B cell (primary cell): ENCODE data around the gene CAMK2B. TPM values are rescaled to one million over a fixed set of nuclear protein-coding genes. Genes with fewer than 3 reads are reported as not detected.

Source experiments
- ATAC-seq: fragments of 200-7000 bp; cut with Tn5 transposase; one replicate; pipeline ENCODE4 v1.10.0; 2021; ENCODE audit warnings: low read depth, mild to moderate bottlenecking, moderate number of reproducible peaks, moderate library complexity
- CTCF ChIA-PET: fragments of 350-600 bp; sonication (Branson Sonifier 250); formaldehyde crosslinking; loops from one replicate; lab custom pipeline; 2021; ENCODE audit warnings: antibody characterized with exemption, inconsistent platforms; lab: Charles Lee
- POLR2A ChIA-PET: fragments of 350-600 bp; sonication (Branson Sonifier 250); formaldehyde crosslinking; loops from one replicate; lab custom pipeline; 2021; ENCODE audit warnings: antibody characterized with exemption; lab: Charles Lee
- DNase-seq: peaks from one replicate; pipeline ENCODE4 v3.0.0; 2013
- H2AFZ ChIP-seq: 2 replicates; pipeline ENCODE4 v1.6.1; 2012; ENCODE audit warnings: mild to moderate bottlenecking, low read depth, low read length; ENCODE audit not compliant: insufficient read depth, poor library complexity, severe bottlenecking
- H3K27ac ChIP-seq, 2 donors: 1 replicate in 1 of 2; 2 replicates in 1 of 2; pipeline ENCODE4 v1.5.1; 2012 to 2013; ENCODE audit warnings: low read length in 2 of 2, mild to moderate bottlenecking in 2 of 2, moderate library complexity in 1 of 2
- H3K27me3 ChIP-seq, 4 experiments: fragments of 200-600 bp in 1 of 4; sonication (generic) in 1 of 4; replicated peaks in 1 of 4; 1 replicate in 2 of 4; 2 replicates in 2 of 4; pipeline versions ENCODE4 v1.6.1 to v1.7.0; 2013 to 2016; ENCODE audit warnings: low read length in 3 of 4, mild to moderate bottlenecking in 2 of 4, mixed read lengths in 1 of 4, moderate library complexity in 1 of 4; ENCODE audit not compliant: insufficient read depth in 4 of 4, control insufficient read depth in 3 of 4; ENCODE audit errors: control extremely low read depth in 1 of 4
- H3K36me3 ChIP-seq, 2 experiments: replicated peaks in 1 of 2; 1 replicate in 1 of 2; 2 replicates in 1 of 2; pipeline versions ENCODE4 v1.6.1 to v1.7.1; 2013; ENCODE audit warnings: low read length in 1 of 2; ENCODE audit not compliant: insufficient read depth in 2 of 2, control insufficient read depth in 1 of 2; ENCODE audit errors: control extremely low read depth in 1 of 2, extremely low read depth in 1 of 2
- H3K4me1 ChIP-seq, 2 donors: fragments of 200-600 bp in 1 of 2; sonication (generic) in 1 of 2; 1 replicate in 1 of 2; 2 replicates in 1 of 2; pipeline versions ENCODE4 v1.5.1 to v1.6.1; 2013 to 2017; ENCODE audit warnings: low read length in 2 of 2; ENCODE audit not compliant: control insufficient read depth in 2 of 2, insufficient read depth in 2 of 2
- H3K4me2 ChIP-seq: replicated peaks from 2 replicates; pipeline ENCODE3; 2012; ENCODE audit warnings: mild to moderate bottlenecking, low read depth, low read length; ENCODE audit not compliant: poor library complexity, severe bottlenecking
- H3K4me3 ChIP-seq, 5 experiments: fragments of 200-600 bp in 1 of 5; sonication (generic) in 1 of 5; 1 replicate in 3 of 5; 2 replicates in 2 of 5; pipeline versions ENCODE4 v1.5.1 to v1.7.0; 2011 to 2016; ENCODE audit warnings: low read length in 4 of 5, mild to moderate bottlenecking in 4 of 5, low read depth in 2 of 5, control low read depth in 1 of 5, moderate library complexity in 1 of 5; ENCODE audit not compliant: insufficient read depth in 1 of 5; ENCODE audit errors: control extremely low read depth in 1 of 5, extremely low read depth in 1 of 5
- H3K79me2 ChIP-seq: fragments of 200-600 bp; sonication (generic); one replicate; pipeline ENCODE4 v1.6.0; 2016; ENCODE audit warnings: low read length; ENCODE audit not compliant: control insufficient read depth, insufficient read depth
- H3K9ac ChIP-seq: fragments of 200-600 bp; sonication (generic); 2 replicates; pipeline ENCODE4 v1.6.1; 2017; ENCODE audit warnings: mild to moderate bottlenecking, low read length, moderate library complexity
- H3K9me3 ChIP-seq, 3 donors: one replicate each; pipeline versions ENCODE4 v1.6.1 to v1.7.1; 2013; ENCODE audit warnings: low read length in 2 of 3; ENCODE audit not compliant: control insufficient read depth in 2 of 3, insufficient read depth in 1 of 3; ENCODE audit errors: control extremely low read depth in 1 of 3
- H4K20me1 ChIP-seq: 2 replicates; pipeline ENCODE4 v1.6.0; 2012; ENCODE audit warnings: mild to moderate bottlenecking, low read length; ENCODE audit not compliant: insufficient read depth, control insufficient read depth, poor library complexity, severe bottlenecking
- H3K27ac Mint-ChIP-seq: one replicate; pipeline ENCODE4 v1.8.0; 2021; ENCODE audit warnings: mixed read lengths
- H3K27me3 Mint-ChIP-seq: one replicate; pipeline ENCODE4 v1.8.0; 2021; ENCODE audit warnings: mixed read lengths
- H3K4me1 Mint-ChIP-seq: one replicate; pipeline ENCODE4 v1.8.0; 2021; ENCODE audit warnings: mixed read lengths
- H3K4me3 Mint-ChIP-seq: one replicate; pipeline ENCODE4 v1.8.0; 2021; ENCODE audit warnings: mixed read lengths
- H3K9me3 Mint-ChIP-seq: one replicate; pipeline ENCODE4 v1.8.0; 2022; ENCODE audit warnings: mixed read lengths; ENCODE audit not compliant: insufficient read depth
- EZH2 ChIP-seq: IDR thresholded peaks from 2 replicates; pipeline ENCODE4 v1.6.1; 2012; ENCODE audit warnings: borderline replicate concordance, low read depth, mild to moderate bottlenecking, moderate library complexity, low read length; ENCODE audit not compliant: insufficient read depth, poor library complexity, severe bottlenecking
- WGBS: methylation state at CpG from one replicate; pipeline ENCODE4 v1.1.5; 2013; ENCODE audit warnings: missing lambda C conversion rate; ENCODE audit not compliant: insufficient coverage; 5-methylcytosine and 5-hydroxymethylcytosine counted together
- intact Hi-C: fragments of 100-400 bp; cut with micrococcal nuclease; formaldehyde crosslinking; loops from one replicate; pipeline ENCODE4 v1.10.0; 2022
- polyA plus RNA-seq: library from polyadenylated mRNA; depleted of rRNA; stranded (reverse); fragments of >200 nt; gene quantifications from 2 replicates; pipeline ENCODE4 v1.2.3, GENCODE V29; 2012
- total RNA-seq, 2 donors: library from RNA; stranded (reverse); fragments of 120-200 nt in 1 of 2; gene quantifications; 1 replicate in 1 of 2; 2 replicates in 1 of 2; pipeline versions ENCODE4 v1.2.3 to v1.2.4, GENCODE V29; 2013 to 2022
- TF ChIP-seq, protein P1 (sequence below): fragments of 200-600 bp; IDR thresholded peaks from one replicate; pipeline ENCODE4 v1.8.0; 2022; ENCODE audit warnings: antibody characterized with exemption, mild to moderate bottlenecking

CAMK2B gene
- total and polyA plus RNA-seq, 2 donors (not counting 1 experiment from before 2014, with no cell fraction given): 0.42 TPM; not detected in 1

GRCh38 chr7:44276571-44277221 is 48.7 kb downstream of the CAMK2B start:
- intact Hi-C loops: no loop called here
- H2AFZ ChIP-seq: no peak overlapping the region
- DNase-seq (no peak), ATAC-seq (no peak)
- peaks cover 0 to 2% (median 0%) of the 10 kb centered on the region in 4 experiments for H3K27me3 ChIP-seq
- no peaks in the 10 kb centered on the region for H3K4me1 ChIP-seq
- TF ChIP-seq, protein P1, sequence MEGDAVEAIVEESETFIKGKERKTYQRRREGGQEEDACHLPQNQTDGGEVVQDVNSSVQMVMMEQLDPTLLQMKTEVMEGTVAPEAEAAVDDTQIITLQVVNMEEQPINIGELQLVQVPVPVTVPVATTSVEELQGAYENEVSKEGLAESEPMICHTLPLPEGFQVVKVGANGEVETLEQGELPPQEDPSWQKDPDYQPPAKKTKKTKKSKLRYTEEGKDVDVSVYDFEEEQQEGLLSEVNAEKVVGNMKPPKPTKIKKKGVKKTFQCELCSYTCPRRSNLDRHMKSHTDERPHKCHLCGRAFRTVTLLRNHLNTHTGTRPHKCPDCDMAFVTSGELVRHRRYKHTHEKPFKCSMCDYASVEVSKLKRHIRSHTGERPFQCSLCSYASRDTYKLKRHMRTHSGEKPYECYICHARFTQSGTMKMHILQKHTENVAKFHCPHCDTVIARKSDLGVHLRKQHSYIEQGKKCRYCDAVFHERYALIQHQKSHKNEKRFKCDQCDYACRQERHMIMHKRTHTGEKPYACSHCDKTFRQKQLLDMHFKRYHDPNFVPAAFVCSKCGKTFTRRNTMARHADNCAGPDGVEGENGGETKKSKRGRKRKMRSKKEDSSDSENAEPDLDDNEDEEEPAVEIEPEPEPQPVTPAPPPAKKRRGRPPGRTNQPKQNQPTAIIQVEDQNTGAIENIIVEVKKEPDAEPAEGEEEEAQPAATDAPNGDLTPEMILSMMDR: no peak
- TF ChIP-seq EZH2: no peak
- CTCF ChIA-PET: no interaction called here
- H3K27ac ChIP-seq: no peak overlapping the region
- H4K20me1 ChIP-seq: no peaks in the 10 kb centered on the region
- WGBS: 93% methylated on average over 17 of the region's 20 CpGs
- Mint-ChIP-seq H3K27me3 (peaks cover 7% of the 10 kb centered on the region), H3K9me3 (no peaks in the 10 kb centered on the region), H3K4me1 (no peaks in the 10 kb centered on the region), H3K27ac (no peak overlapping the region), H3K4me3 (no peak overlapping the region)
- H3K36me3 ChIP-seq: no peaks in the 10 kb centered on the region
- H3K9ac ChIP-seq: no peak overlapping the region
- no peak overlapping the region for H3K4me3 ChIP-seq
- POLR2A ChIA-PET: no interaction called here
- no peaks in the 10 kb centered on the region for H3K79me2 ChIP-seq
- H3K9me3 ChIP-seq: no peaks in the 10 kb centered on the region
- no peak overlapping the region for H3K4me2 ChIP-seq

- H3K4me3 ChIP-seq: no peak overlapping the region
- H2AFZ ChIP-seq: no peak overlapping the region
- ChIA-PET POLR2A (no interaction called here), CTCF (no interaction called here)
- no peaks in the 10 kb centered on the region for H3K79me2 ChIP-seq
- Mint-ChIP-seq H3K4me3 (no peak overlapping the region), H3K9me3 (no peaks in the 10 kb centered on the region), H3K4me1 (no peaks in the 10 kb centered on the region), H3K27me3 (peaks cover 7% of the 10 kb centered on the region), H3K27ac (no peak overlapping the region)
- H3K4me1 ChIP-seq: no peaks in the 10 kb centered on the region
- no peaks in the 10 kb centered on the region for H4K20me1 ChIP-seq
- no peak overlapping the region for H3K4me2 ChIP-seq
- TF ChIP-seq EZH2: no peak
- TF ChIP-seq, protein P1: no peak
- intact Hi-C loops: no loop called here
- no peak overlapping the region for H3K9ac ChIP-seq
- H3K27ac ChIP-seq: no peak overlapping the region
- H3K27me3 ChIP-seq: peaks cover 0 to 2% (median 0%) of the 10 kb centered on the region in 4 experiments
- H3K36me3 ChIP-seq: no peaks in the 10 kb centered on the region
- H3K9me3 ChIP-seq: no peaks in the 10 kb centered on the region
- DNase-seq (no peak), ATAC-seq (no peak)
- WGBS: 44% methylated on average over 17 of the region's 17 CpGs
Measured at GRCh38 chr7:44275957-44276570, 49.3 kb downstream of the CAMK2B start.
